K562 (cell line): ENCODE data around the gene SARS2. TPM values are rescaled to one million over a fixed set of nuclear protein-coding genes. Genes with fewer than 3 reads are reported as not detected.
A peak's percentile ranks its signal among the peaks of the same experiment; 100 is the strongest.

Experiments
- CBFA2T3 ChIP-seq: fragments of 450-650 bp; IDR thresholded peaks from 2 replicates; pipeline ENCODE4 v1.6.1; 2017
- HDAC1 ChIP-seq, 2 experiments: fragments of 450-650 bp; IDR thresholded peaks; 2 replicates each; pipeline ENCODE4 v1.6.1; 2016 to 2017; ENCODE audit warnings: inconsistent platforms in 1 of 2, mild to moderate bottlenecking in 1 of 2, moderate library complexity in 1 of 2
- MEF2A ChIP-seq: IDR thresholded peaks from 2 replicates; pipeline ENCODE4 v1.6.1; 2011; ENCODE audit warnings: low read depth, mild to moderate bottlenecking, low read length, moderate library complexity; ENCODE audit not compliant: control insufficient read depth
- MNT ChIP-seq, 2 experiments: fragments of 450-650 bp; conservative IDR thresholded peaks; 2 replicates each; pipeline ENCODE4 v1.6.1; 2017; ENCODE audit warnings: mild to moderate bottlenecking in 2 of 2, moderate library complexity in 2 of 2
- NFIC ChIP-seq: fragments of 450-650 bp; IDR thresholded peaks from 2 replicates; pipeline ENCODE4 v1.6.1; 2017; ENCODE audit warnings: mild to moderate bottlenecking, inconsistent platforms
- TEAD4 ChIP-seq, 2 experiments: sonication (generic) in 1 of 2; formaldehyde crosslinking in 1 of 2; IDR thresholded peaks; 2 replicates each; pipeline versions ENCODE4 v1.6.1 to v1.8.0; 2012 to 2022; ENCODE audit warnings: borderline replicate concordance in 1 of 2, inconsistent platforms in 1 of 2, low read length in 1 of 2, mild to moderate bottlenecking in 1 of 2, missing genetic modification reagents in 1 of 2
- TSC22D4 ChIP-seq: fragments of 450-650 bp; IDR thresholded peaks from 2 replicates; pipeline ENCODE4 v1.6.1; 2016; ENCODE audit warnings: missing genetic modification characterization, missing biosample characterization, control low read depth
- ZBTB33 ChIP-seq: sonication (generic); formaldehyde crosslinking; IDR thresholded peaks from 2 replicates; pipeline ENCODE4 v1.8.1; 2023; ENCODE audit warnings: mild to moderate bottlenecking, missing genetic modification reagents
- ZC3H8 ChIP-seq: fragments of 450-650 bp; IDR thresholded peaks from 2 replicates; pipeline ENCODE4 v1.6.1; 2017
- ZNF398 ChIP-seq: fragments of 250-450 bp; sonication (Bioruptor Pico); IDR thresholded peaks from 2 replicates; pipeline ENCODE4 v1.8.0; 2021; ENCODE audit warnings: moderate library complexity, mild to moderate bottlenecking, inconsistent platforms
- polyA plus RNA-seq, 8 experiments: library from polyadenylated mRNA; depleted of rRNA in 4 of 8; stranded (reverse) in 5 of 8; unstranded in 3 of 8; fragments of >200 nt; fragmentation: Nextera tagmentation in 2 of 8; fragmentation: Illumina TruSeq in 1 of 8; extraction: Ambion mirVana in 2 of 8; extraction: Trizol in 1 of 8; gene quantifications; 2 replicates each; pipeline versions ENCODE4 v1.2.1 to v1.2.3, GENCODE V29; 2011 to 2014; ENCODE audit warnings: inconsistent platforms in 1 of 8, missing spikeins in 1 of 8
- total RNA-seq, 7 experiments: library from RNA; depleted of rRNA in 6 of 7; stranded (reverse); fragments of >200 nt in 6 of 7; fragmentation: Illumina TruSeq in 2 of 7; extraction: Trizol in 2 of 7; gene quantifications; 2 replicates each; pipeline versions ENCODE4 v1.2.1 to v1.2.3, GENCODE V29; 2011 to 2021; ENCODE audit warnings: low replicate concordance in 1 of 7
- TF ChIP-seq, protein P1 (sequence below): fragments of 450-650 bp; IDR thresholded peaks from 2 replicates; pipeline ENCODE4 v1.6.1; 2016; ENCODE audit warnings: mild to moderate bottlenecking, moderate library complexity

The SARS2 gene
- total and polyA plus RNA-seq, 9 of the 15 experiments (the other 6 are each of a cell fraction or from before 2014, with no cell fraction given), result 3.1 to 59.1 (median 31.7) TPM

DNA sequence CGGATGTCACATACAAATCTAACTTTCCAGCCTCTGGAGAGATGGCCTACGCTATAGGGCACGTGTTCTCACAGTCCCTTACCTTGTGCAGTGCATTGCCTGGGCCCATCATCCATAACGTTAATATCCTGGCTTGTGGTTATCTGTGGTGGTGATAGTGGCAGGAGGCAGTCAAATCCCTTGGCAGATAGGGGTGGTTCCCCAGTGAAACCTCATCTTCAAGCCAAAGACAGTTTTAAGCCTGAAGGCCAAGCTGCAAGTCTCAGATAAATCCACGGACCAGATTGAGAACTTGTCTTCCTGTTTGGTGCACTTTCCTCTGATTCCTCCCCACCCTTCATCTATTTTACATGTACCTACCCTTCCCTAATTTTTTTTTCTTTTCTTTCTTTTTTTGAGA lies 49.2 kb upstream of the SARS2 start (continued):
- TF ChIP-seq MNT (conservative IDR thresholded peaks at IDR 0.05), result no peak
- peak; percentile 59; the same call in 1 of the 2 replicates for TF ChIP-seq TEAD4 (IDR thresholded peaks at IDR 0.05; ENCODE audit: low read length)
- TF ChIP-seq TEAD4 (CRISPR knock-in tag; IDR thresholded peaks at IDR 0.05; ENCODE audit: borderline replicate concordance), result no peak
- no peak for TF ChIP-seq ZNF398 (CRISPR knock-in tag)
- TF ChIP-seq, protein P1, sequence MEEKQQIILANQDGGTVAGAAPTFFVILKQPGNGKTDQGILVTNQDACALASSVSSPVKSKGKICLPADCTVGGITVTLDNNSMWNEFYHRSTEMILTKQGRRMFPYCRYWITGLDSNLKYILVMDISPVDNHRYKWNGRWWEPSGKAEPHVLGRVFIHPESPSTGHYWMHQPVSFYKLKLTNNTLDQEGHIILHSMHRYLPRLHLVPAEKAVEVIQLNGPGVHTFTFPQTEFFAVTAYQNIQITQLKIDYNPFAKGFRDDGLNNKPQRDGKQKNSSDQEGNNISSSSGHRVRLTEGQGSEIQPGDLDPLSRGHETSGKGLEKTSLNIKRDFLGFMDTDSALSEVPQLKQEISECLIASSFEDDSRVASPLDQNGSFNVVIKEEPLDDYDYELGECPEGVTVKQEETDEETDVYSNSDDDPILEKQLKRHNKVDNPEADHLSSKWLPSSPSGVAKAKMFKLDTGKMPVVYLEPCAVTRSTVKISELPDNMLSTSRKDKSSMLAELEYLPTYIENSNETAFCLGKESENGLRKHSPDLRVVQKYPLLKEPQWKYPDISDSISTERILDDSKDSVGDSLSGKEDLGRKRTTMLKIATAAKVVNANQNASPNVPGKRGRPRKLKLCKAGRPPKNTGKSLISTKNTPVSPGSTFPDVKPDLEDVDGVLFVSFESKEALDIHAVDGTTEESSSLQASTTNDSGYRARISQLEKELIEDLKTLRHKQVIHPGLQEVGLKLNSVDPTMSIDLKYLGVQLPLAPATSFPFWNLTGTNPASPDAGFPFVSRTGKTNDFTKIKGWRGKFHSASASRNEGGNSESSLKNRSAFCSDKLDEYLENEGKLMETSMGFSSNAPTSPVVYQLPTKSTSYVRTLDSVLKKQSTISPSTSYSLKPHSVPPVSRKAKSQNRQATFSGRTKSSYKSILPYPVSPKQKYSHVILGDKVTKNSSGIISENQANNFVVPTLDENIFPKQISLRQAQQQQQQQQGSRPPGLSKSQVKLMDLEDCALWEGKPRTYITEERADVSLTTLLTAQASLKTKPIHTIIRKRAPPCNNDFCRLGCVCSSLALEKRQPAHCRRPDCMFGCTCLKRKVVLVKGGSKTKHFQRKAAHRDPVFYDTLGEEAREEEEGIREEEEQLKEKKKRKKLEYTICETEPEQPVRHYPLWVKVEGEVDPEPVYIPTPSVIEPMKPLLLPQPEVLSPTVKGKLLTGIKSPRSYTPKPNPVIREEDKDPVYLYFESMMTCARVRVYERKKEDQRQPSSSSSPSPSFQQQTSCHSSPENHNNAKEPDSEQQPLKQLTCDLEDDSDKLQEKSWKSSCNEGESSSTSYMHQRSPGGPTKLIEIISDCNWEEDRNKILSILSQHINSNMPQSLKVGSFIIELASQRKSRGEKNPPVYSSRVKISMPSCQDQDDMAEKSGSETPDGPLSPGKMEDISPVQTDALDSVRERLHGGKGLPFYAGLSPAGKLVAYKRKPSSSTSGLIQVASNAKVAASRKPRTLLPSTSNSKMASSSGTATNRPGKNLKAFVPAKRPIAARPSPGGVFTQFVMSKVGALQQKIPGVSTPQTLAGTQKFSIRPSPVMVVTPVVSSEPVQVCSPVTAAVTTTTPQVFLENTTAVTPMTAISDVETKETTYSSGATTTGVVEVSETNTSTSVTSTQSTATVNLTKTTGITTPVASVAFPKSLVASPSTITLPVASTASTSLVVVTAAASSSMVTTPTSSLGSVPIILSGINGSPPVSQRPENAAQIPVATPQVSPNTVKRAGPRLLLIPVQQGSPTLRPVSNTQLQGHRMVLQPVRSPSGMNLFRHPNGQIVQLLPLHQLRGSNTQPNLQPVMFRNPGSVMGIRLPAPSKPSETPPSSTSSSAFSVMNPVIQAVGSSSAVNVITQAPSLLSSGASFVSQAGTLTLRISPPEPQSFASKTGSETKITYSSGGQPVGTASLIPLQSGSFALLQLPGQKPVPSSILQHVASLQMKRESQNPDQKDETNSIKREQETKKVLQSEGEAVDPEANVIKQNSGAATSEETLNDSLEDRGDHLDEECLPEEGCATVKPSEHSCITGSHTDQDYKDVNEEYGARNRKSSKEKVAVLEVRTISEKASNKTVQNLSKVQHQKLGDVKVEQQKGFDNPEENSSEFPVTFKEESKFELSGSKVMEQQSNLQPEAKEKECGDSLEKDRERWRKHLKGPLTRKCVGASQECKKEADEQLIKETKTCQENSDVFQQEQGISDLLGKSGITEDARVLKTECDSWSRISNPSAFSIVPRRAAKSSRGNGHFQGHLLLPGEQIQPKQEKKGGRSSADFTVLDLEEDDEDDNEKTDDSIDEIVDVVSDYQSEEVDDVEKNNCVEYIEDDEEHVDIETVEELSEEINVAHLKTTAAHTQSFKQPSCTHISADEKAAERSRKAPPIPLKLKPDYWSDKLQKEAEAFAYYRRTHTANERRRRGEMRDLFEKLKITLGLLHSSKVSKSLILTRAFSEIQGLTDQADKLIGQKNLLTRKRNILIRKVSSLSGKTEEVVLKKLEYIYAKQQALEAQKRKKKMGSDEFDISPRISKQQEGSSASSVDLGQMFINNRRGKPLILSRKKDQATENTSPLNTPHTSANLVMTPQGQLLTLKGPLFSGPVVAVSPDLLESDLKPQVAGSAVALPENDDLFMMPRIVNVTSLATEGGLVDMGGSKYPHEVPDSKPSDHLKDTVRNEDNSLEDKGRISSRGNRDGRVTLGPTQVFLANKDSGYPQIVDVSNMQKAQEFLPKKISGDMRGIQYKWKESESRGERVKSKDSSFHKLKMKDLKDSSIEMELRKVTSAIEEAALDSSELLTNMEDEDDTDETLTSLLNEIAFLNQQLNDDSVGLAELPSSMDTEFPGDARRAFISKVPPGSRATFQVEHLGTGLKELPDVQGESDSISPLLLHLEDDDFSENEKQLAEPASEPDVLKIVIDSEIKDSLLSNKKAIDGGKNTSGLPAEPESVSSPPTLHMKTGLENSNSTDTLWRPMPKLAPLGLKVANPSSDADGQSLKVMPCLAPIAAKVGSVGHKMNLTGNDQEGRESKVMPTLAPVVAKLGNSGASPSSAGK, result peak; percentile 36; the same call in 1 of the 2 replicates
- 0 out of 2 replicates have a peak, but pooled peaks have one; percentile 17 for TF ChIP-seq ZBTB33 (CRISPR knock-in tag)
- TF ChIP-seq CBFA2T3, result peak; percentile 88
- TF ChIP-seq ZC3H8, result no peak
- TF ChIP-seq NFIC, result peak; percentile 54; the same call in 1 of the 2 replicates
- no peak for TF ChIP-seq TSC22D4 (tag)
- TF ChIP-seq MEF2A, result no peak
- peak in 1 of 2 experiments; percentile 38; a peak in 1 of 4 replicates for TF ChIP-seq HDAC1 (IDR thresholded peaks at IDR 0.05)
